HG02678 (cell line): ENCODE results near the gene TTC9.

Source experiments
- ATAC-seq: cut with Tn5 transposase; IDR thresholded peaks from one replicate; pipeline ENCODE4 v1.9.1; 2021; ENCODE audit warnings: mild to moderate bottlenecking, moderate library complexity; ENCODE audit not compliant: unreplicated experiment

TTC9 gene

GRCh38 chr14:70711451-70711850 is 69.7 kb downstream of the TTC9 start:
- no peak for ATAC-seq

GRCh38 chr14:70713096-70713495 is 71.4 kb downstream of the TTC9 start:
- ATAC-seq, result no peak

- ATAC-seq, result no peak
These were observed 71.8 kb downstream of the TTC9 start for GRCh38 chr14:70713511-70713916.

GRCh38 chr14:70714055-70714550 is 72.4 kb downstream of the TTC9 start:
- no peak for ATAC-seq

GRCh38 chr14:70716483-70716882 is 74.8 kb downstream of the TTC9 start:
- no peak for ATAC-seq

GRCh38 chr14:70716958-70717357 is 75.2 kb downstream of the TTC9 start:
- ATAC-seq, result no peak

GRCh38 chr14:70718383-70719118 is 76.8 kb downstream of the TTC9 start:
- ATAC-seq, result no peak

GRCh38 chr14:70721542-70721941 is 79.8 kb downstream of the TTC9 start:
- no peak for ATAC-seq

- ATAC-seq, result no peak
These were observed 80.7 kb downstream of the TTC9 start for GRCh38 chr14:70722418-70722817.

- ATAC-seq, result no peak
These were observed 81.6 kb downstream of the TTC9 start for GRCh38 chr14:70723276-70723675.

- no peak for ATAC-seq
These were observed 82.4 kb downstream of the TTC9 start for GRCh38 chr14:70724110-70724509.

- ATAC-seq, result no peak
These were observed 83.2 kb downstream of the TTC9 start for GRCh38 chr14:70724944-70725343.
